ENCODE results near the gene SHANK2.

SHANK2 gene

DNA sequence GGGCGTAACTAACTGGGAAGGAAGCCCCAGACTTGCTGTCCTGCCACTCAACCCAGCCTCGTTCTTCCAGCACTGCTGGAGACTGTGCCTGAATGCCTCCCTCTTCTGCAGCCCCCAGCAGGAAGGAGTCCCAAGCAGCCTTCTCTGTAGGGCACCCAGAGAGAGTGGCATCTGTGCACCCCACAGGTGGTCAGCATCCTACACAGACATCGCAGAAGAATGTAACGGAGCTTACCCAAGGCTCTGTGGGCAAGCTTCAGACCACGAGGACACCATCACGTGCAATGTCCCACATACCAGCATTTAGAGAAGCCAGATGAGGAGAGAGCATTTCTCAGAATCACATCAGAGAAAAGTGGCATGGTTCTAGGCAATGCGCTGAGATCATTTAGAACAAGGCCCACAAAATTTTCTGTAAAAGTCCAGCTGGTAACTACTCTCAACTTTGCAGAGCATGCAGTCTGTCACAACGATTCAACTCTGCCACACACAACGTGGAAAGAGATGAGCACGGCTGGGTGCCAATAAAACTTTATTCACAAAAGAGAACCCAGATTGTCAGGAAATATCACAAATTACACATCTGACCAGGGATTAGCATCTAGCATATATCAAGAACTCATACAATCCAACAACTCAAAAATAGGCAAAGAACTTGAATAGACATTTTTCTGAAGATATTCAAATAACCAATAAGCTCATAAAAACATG lies 33.4 kb downstream of the SHANK2 start:
- DNase-seq: no peak

DNA sequence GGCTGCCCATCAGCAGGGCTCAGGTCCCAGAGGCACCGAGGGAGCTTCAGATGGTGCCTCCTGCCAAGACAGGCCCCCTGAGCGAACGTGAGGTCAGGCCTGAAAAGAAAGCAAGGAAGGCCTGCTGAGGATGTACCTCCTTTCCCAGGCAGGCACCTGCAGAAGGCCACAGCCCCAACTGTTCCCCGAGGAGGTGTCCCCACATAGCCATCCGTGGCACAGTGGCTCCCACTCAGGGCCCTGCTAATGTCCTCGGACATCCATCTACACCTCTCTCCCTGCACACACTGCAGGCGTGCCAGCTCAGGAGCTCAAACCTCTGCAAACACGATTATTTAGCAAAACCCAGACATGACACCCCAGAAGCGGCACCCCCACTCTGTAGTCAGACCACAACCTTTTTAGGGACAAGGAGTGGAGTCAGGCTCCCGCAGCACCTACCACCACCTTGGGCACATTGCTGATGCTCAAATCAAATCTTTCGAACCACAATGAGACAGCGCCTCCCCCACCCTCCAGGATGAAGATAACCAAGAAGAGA lies 36.9 kb downstream of the SHANK2 start:
- no peak for DNase-seq

DNA sequence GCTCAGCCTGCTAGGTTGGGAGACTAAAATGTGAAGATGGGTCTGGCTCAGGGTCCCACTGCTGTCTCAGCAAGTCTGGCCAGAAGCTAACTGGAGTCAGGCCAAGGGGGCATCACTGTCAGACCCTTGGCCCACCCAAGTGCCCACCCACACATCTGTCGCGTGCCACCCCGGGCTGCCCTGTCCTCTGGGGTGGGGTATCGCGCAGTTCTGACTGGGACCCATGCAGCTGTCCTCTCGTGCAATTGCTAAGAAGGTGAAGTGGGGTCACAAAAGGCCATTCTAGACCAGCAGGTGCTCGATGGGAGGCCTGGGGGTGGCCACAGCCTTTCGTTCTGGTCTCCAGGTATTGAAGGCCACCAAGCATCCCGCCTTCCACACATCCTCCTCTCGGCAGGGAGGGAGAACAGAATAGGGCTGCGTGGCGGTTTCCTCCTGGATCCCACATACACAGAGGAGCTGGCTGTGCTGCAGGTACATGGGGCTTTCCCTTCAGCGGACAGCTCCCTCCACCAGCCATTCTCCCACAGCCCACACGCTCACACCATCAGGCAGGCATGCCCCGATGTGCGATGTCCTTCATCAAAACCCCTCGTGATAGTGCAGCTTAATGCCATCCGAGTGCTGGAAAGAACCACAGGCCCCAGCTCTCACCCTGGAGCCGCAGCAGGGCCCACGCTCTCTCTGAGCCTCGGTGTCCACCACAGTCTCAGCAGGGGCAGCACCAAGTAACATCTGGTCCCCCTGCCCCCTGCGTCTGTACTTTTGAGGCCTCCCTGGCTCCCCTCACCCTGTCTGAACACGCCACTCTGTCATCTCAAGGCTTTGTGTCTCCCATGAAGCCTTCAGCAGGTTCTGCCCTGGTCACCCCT lies 37.6 kb downstream of the SHANK2 start:
- no peak for DNase-seq

DNA sequence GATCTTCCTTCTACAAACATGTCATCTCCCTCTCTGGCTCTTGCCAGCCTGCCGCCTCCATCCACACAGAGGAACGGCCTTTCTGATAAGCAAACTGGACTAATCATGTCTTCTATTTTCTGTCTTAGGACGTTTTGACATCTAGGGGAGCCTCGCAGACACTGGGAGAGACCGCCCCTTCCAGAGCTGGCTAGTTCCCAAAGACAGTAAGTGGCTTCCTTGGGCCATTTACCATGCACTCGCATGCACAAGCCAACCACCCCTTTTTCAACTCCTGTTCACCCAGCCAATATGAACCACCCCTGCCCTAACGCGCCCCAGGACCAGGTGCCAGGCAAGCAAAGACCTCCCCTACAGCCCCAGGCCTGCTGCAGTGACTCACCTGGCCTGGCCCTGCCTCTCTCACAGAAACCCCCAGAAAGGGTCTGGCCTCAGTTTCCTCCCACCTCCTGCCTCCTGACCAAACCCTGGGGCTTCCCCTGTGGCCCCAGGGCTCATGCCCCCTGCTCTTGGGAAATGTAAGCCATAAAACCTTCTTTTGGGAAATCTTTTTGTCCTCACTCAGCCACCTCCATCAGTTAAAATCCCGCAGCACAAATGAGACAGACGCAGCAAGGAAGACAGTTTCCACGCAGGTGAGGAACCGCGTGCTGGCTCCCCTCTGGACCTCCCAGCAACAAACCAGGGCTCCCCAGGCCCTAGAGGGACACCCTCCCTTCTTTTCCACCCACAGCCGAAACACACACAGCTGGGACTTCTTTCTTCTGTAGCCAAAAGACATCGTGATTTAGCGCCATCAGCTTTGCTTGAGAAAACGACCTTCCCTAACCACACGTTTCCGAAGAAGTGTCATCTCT lies 38.5 kb downstream of the SHANK2 start:
- no peak for DNase-seq

GRCh38 chr11:71212871-71213559 lies 39.4 kb downstream of the SHANK2 start:
- DNase-seq: no peak

DNA sequence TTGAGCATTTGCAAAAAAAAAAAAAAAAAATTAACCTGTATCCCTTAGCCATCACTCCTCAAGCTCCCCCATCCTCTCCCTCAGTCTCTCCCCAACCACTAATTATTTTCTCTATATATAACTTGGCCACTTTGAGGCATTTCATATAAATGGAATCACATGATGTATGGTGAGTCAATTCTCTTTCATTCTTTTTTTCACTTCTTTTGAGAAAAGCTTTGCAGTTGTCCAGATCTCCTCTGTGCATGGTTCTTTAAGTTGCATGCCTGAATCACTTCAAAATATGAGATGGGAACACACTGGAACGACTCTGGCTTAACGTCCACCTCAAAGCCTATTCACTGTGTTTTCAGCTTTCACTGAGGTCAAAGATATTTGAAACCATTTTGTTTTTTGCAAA lies 40.7 kb downstream of the SHANK2 start:
- no peak for DNase-seq

- no peak for DNase-seq
These were observed 41.5 kb downstream of the SHANK2 start for GRCh38 chr11:71210861-71211260.

GRCh38 chr11:71209656-71210055 lies 42.7 kb downstream of the SHANK2 start:
- DNase-seq: no peak

- no peak for DNase-seq
These were observed 43.2 kb downstream of the SHANK2 start for GRCh38 chr11:71209181-71209580.

GRCh38 chr11:71208011-71208774 lies 44.2 kb downstream of the SHANK2 start:
- DNase-seq: no peak

GRCh38 chr11:71207563-71207962 lies 44.8 kb downstream of the SHANK2 start:
- no peak for DNase-seq

- no peak for DNase-seq
These were observed 46.2 kb downstream of the SHANK2 start for GRCh38 chr11:71206186-71206585.

DNA sequence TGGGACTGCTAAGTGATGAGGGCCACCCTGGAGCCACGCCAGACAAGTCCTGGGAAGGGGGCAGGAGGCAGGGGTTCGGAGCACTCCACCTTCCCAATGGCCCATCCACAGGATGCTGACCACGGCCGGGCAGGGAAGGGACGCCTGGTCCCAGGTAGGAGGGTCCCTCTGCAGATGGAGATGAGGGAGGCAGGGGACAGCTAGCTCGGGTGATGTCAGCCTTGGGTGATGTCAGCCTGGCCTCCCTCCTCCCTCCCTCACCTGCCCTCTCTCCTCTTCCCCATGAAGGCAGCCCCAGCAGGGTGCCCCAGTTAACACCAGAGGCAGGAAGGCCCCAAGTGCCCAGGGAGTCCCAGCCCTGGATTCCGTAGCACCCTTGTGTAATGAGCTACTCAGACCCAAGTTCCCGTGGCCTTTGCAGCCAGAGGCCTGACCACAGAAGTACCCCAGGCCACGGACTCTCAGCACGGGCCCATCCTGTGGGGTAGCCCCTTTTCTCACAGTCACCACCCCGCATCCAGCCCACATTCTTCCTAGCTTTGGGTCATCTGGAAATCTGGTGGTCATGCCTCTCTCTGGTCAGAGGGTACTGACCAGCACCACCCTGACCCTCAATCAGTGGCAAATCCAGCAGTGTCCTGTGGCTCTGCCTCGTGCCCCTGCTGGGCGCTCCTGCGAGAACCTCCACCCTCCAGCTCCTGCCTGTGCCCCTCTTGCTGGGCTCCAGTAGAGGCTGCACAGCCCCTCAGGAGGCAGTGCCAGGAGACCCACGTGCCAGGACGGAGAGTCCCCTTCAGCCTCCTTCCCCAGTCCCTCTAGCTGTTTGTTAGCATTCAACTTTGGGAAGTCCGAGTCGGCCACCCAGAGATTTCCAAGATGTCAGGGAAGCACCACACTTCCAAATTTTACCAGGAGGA lies 47.4 kb downstream of the SHANK2 start:
- DNase-seq: no peak

- no peak for DNase-seq
These were observed 48.1 kb downstream of the SHANK2 start for GRCh38 chr11:71204294-71204693.

GRCh38 chr11:71203681-71204080 lies 48.7 kb downstream of the SHANK2 start:
- DNase-seq: no peak

DNA sequence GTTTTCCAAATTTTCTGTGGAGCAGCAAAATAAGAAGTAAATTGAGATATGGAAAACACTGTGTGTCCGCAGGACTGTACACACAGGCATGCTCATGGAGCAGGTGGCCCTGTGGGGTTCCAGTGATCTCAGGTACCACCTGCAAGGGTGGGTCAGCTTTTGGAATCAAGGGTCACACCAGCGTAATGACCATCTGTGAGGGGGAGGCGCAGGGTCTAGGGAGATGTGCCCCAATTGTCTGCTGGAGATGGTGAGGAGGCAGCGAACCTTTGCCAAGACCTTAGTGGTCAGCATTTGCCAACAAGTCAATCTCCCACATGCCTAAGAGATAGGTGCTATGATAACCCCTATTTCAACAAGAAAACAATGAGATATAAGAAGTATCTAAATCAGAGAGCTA lies 49.4 kb downstream of the SHANK2 start:
- DNase-seq: no peak

DNA sequence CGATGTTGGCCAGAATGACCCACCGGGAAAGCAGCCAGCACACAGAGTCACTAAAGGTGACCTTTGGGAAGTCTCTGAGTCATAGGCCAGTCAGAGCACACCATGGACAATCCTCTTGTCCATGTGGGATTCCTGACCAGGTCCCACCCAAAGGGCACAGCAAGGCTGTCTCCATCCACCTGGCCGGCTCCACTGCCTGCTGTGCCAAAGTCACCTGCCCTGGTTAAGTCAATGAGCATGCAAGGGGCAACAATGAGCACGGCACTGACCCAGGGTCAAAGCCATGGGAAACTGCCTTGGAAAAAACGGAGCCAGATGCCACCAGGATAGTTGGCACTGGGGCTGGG lies 49.8 kb downstream of the SHANK2 start:
- no peak for DNase-seq
